Right kidney (tissue), 9 donors: ENCODE data around the gene CT45A5.
"Not testable (repeated sequence)": the region's sequence is repeated elsewhere in the genome, so short reads cannot be mapped to it uniquely, and the experiment has no call there.

ENCODE experiments used
- DNase-seq: peaks from one replicate; pipeline ENCODE4 v3.0.0-alpha.2; 2016
- long read RNA-seq, 8 donors: transcript quantifications; one replicate each; lab custom pipeline, GENCODE V29; 2026

The CT45A5 gene, protein sequence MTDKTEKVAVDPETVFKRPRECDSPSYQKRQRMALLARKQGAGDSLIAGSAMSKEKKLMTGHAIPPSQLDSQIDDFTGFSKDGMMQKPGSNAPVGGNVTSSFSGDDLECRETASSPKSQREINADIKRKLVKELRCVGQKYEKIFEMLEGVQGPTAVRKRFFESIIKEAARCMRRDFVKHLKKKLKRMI
- long read RNA-seq, donor 1, result 0 reads
- long read RNA-seq, donor 2, result 0 reads
- long read RNA-seq, donor 3, result 0 reads
- long read RNA-seq, donor 4, result 0 reads
- long read RNA-seq, donor 5, result 0 reads
- long read RNA-seq, donor 6, result 0 reads
- long read RNA-seq, donor 7, result 0 reads
- long read RNA-seq, donor 8, result 0 reads

DNA sequence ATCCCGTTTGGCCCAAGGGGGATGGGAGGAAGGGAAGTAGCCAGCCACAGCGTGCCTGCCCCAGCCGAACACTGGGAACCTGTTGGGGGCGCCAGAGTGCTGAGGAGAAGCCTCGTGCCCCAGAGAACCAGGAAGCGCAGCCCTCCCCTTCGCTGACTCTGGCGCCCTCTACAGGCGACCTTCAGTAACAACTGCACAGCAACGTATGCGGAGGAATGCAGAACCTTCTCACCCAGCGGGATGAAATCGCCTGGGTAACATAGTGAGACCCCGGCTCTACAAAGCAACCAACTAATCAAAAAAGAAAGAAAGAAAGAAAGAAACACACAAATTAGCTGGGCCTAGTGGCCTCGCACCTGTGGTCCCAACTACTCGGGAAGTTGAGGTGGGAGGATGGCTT lies at the start of gene CT45A5:
CT45A5 (minus strand) TSS at position 101 of the 400 bp plus-strand sequence. CDS start 3,774 bp downstream, outside the sequence.
- DNase-seq, result not testable (repeated sequence)

DNA sequence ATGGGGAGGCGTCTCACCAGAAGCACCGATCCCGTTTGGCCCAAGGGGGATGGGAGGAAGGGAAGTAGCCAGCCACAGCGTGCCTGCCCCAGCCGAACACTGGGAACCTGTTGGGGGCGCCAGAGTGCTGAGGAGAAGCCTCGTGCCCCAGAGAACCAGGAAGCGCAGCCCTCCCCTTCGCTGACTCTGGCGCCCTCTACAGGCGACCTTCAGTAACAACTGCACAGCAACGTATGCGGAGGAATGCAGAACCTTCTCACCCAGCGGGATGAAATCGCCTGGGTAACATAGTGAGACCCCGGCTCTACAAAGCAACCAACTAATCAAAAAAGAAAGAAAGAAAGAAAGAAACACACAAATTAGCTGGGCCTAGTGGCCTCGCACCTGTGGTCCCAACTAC lies 34.6 kb upstream of the CT45A5 start, which contains the start of gene CT45A2:
CT45A2 (minus strand) TSS at position 101 of the 400 bp plus-strand sequence. CDS start 3,747 bp downstream, outside the sequence.
- DNase-seq, result not testable (repeated sequence)

DNA sequence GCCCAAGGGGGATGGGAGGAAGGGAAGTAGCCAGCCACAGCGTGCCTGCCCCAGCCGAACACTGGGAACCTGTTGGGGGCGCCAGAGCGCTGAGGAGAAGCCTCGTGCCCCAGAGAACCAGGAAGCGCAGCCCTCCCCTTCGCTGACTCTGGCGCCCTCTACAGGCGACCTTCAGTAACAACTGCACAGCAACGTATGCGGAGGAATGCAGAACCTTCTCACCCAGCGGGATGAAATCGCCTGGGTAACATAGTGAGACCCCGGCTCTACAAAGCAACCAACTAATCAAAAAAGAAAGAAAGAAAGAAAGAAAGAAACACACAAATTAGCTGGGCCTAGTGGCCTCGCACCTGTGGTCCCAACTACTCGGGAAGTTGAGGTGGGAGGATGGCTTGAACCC lies 17.4 kb upstream of the CT45A5 start, which contains the start of gene CT45A6:
CT45A6 (minus strand) TSS at position 101 of the 400 bp plus-strand sequence. CDS start 3,794 bp downstream, outside the sequence.
- DNase-seq, result not testable (repeated sequence)

DNA sequence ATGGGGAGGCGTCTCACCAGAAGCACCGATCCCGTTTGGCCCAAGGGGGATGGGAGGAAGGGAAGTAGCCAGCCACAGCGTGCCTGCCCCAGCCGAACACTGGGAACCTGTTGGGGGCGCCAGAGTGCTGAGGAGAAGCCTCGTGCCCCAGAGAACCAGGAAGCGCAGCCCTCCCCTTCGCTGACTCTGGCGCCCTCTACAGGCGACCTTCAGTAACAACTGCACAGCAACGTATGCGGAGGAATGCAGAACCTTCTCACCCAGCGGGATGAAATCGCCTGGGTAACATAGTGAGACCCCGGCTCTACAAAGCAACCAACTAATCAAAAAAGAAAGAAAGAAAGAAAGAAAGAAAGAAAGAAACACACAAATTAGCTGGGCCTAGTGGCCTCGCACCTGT lies 17.2 kb downstream of the CT45A5 start, which contains the start of gene CT45A3:
CT45A3 (minus strand) TSS at position 101 of the 400 bp plus-strand sequence. CDS start 3,747 bp downstream, outside the sequence.
- DNase-seq, result not testable (repeated sequence)

DNA sequence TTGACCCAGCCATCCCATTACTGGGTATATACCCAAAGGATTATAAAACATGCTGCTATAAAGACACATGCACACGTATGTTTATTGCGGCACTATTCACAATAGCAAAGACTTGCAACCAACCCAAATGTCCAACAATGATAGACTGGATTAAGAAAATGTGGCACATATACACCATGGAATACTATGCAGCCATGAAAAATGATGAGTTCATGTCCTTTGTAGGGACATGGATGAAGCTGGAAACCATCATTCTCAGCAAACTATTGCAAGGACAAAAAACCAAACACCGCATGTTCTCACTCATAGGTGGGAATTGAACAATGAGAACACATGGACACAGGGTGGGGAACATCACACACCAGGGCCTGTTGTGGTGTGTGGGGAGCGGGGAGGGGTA lies 40.6 kb downstream of the CT45A5 start:
- not testable (repeated sequence) for DNase-seq

DNA sequence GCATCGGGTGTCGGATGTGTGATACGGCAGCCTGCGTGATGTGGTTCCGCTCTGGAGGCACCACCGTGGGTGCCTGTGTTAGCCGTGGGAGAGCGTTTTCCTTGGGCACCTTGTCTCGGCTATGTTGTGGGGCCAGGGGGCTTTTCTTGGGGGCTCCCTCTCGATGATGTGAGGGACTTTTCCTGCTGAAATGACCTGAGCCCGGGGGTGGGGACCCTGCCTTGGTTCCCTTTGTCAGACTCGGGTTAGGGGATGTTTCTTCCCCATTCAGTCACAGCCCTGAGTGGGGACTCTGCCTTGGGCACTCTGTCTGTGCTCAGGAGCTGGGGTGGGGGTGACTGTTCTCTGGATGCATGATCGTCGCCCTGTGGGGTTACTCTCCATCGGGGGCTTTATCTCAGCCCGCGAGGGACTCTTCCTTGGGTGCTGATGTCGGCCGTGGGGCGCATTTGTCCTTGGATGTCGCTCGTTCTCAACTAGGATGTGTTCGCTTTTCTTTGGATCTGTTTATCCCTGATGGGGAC lies 44.0 kb downstream of the CT45A5 start:
- DNase-seq, result no peak

DNA sequence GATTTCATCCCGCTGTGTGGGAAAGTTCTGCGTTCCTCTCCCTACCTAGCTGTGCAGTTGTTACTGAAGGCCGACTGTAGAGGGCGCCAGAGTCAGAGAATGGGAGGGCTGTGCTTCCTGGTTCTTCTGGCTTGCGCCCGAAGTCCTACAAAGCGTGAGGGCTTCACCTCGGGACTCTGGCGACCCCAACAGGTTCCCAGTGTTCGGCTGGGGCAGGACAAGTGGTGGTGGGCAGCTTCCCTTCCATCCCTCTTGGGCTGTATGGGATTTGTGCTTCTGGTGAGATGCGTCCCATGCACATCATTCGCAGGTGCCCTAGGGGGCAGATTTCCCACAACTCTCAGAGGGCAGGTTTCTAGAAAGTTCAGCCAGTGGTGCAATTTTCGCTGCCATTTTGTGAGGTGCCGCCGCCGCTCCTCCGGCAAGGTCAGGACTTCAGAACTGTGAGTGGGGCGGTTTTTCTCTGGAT lies 44.6 kb downstream of the CT45A5 start:
- no peak for DNase-seq

DNA sequence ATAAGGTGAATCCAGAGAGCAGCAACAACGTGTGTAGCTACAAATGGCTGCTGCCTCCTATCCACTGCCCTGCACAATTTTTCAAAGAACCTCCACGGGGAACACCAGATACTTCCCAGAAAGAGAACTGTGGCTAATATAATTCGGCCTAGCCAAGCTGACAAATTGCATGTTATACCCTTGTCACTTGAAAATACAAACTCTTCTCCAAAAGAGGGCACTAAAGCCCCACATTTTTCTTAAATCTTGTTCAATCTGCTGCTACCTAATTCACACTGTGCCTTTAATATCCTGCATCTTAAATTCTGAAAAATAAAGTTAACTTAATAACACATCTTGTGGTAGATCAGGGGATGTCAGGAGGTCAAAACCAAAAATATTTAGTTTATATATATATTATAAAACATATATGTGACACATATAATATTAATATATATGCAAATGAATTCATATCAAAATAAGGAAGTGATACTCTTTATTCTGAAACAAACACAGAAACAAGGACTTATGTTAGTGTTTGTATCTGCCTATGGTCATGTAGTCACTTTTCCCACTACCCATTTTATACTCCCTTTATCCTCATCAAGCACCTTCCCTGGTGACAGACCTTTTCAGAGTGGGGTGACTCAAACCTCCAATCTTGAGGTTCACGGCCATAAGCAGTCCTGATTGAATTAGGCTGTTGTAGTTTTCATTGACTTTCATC lies 47.8 kb downstream of the CT45A5 start:
- no peak for DNase-seq

DNA sequence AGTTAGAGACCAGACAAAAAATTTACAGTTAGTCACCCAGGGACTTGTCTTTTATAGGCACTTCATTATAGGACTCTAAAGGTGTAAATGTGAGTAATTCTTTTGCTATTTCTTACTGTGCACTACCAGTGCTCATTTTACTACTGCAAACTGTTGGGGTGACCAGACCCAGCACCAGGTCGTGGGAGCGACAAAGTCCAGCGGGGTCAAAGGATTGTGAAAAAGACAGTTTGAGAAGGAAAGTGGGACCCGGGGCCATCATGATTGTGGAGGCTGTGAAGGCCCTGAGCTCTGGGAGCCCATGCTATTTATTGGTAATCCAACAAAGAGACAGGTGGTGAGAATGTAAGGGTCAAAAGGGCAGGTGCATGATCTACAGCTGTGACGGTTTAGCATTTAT lies 50.6 kb downstream of the CT45A5 start:
- DNase-seq, result not testable (repeated sequence)
